ENCODE measurements around the gene OOSP1. TPM values are rescaled to one million over a fixed set of nuclear protein-coding genes. Genes with fewer than 3 reads are reported as not detected.

The OOSP1 gene
- total RNA-seq, 1 donor from 2014 or later, result not detected

DNA sequence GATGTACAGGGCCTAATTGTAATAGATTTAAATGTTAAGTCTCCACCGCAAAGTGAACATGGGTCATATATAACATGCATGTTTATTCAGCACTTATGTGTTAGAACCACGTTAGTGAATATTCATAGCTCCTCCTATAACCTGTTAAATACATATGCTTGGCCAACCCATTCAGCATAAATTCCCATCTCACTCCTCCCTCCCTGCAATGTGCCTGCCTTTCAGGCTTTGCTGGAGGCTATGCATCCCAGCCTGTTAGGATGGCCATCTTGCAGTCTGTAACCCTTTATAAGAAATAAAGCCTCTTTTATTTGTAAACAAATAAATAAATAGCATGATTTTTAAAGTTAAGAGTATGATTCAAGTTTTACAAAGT, 23.9 kb downstream of the OOSP1 start:
- H3K27ac Mint-ChIP-seq, result no peak overlapping the region
- H3K9me3 Mint-ChIP-seq, result no peaks in the 10 kb centered on the region
- TF ChIP-seq, protein P1, sequence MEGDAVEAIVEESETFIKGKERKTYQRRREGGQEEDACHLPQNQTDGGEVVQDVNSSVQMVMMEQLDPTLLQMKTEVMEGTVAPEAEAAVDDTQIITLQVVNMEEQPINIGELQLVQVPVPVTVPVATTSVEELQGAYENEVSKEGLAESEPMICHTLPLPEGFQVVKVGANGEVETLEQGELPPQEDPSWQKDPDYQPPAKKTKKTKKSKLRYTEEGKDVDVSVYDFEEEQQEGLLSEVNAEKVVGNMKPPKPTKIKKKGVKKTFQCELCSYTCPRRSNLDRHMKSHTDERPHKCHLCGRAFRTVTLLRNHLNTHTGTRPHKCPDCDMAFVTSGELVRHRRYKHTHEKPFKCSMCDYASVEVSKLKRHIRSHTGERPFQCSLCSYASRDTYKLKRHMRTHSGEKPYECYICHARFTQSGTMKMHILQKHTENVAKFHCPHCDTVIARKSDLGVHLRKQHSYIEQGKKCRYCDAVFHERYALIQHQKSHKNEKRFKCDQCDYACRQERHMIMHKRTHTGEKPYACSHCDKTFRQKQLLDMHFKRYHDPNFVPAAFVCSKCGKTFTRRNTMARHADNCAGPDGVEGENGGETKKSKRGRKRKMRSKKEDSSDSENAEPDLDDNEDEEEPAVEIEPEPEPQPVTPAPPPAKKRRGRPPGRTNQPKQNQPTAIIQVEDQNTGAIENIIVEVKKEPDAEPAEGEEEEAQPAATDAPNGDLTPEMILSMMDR (IDR thresholded peaks at IDR 0.05; ENCODE audit: unreplicated experiment), result no peak
- H3K4me3 Mint-ChIP-seq, result no peak overlapping the region
- peaks cover 2% of the 10 kb centered on the region for H3K4me1 Mint-ChIP-seq
- H3K27me3 Mint-ChIP-seq (ENCODE audit: low read depth), result peaks cover 6% of the 10 kb centered on the region
- no peaks in the 10 kb centered on the region for H3K36me3 Mint-ChIP-seq
- no peak for DNase-seq (ENCODE audit: low spot score in 2 of 2, unreplicated experiment in 2 of 2)

DNA sequence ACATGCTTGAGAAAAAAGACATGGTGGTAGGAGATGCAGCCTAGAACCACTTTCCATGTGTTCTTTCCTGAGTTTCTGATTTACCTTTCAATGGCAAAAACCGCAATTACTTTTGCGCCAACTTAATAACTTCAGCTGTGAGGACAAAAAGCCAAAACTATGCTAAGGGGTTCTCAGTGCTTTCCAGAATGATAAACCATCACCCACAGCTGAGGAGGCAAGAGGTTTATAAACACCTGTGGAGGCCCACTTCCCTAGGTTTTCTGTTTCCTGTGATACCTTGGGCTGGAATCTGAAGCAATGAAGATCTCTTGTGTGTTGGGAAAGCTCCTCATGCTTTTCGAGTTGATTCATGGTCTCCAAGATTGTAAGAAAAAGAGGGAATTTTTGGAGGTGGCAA, 25.5 kb downstream of the OOSP1 start, which contains the start of gene OOSP4A:
Gene OOSP4A (plus strand): TSS at position 301 of the 400 bp plus-strand sequence. CDS start 0 bp downstream, at position 301.
- no peaks in the 10 kb centered on the region for H3K4me1 Mint-ChIP-seq
- H3K27ac Mint-ChIP-seq, result no peak within 1 kb of the TSS
- no peak within 1 kb of the TSS for H3K4me3 Mint-ChIP-seq
- H3K27me3 Mint-ChIP-seq (ENCODE audit: low read depth), result peaks cover 5% of the 10 kb centered on the region
- H3K9me3 Mint-ChIP-seq, result no peaks in the 10 kb centered on the region
- no peak for DNase-seq (ENCODE audit: low spot score in 2 of 2, unreplicated experiment in 2 of 2)
- TF ChIP-seq, protein P1 (IDR thresholded peaks at IDR 0.05; ENCODE audit: unreplicated experiment), result no peak
- H3K36me3 Mint-ChIP-seq, result no peaks in the 10 kb centered on the region

DNA sequence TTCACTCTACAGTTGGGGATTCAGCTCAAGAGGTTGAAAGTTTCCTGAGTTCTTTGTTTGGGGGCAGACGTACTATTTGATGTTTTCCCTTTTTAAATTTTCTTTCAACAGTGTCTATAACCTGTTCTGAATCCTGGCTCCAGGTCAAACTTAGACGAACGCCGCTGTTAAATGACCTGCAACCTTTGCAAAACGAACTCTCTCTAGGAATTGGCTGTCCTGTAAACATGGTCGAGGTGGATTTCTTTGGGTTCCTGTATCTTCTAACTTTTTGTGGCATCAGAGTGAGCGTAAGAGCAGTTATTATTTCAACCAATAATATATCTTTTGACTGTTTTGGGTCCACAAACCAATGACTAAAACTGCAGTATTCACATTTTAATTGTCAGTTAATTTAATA, 27.2 kb downstream of the OOSP1 start:
- Mint-ChIP-seq H3K36me3 (no peaks in the 10 kb centered on the region), H3K27ac (no peak overlapping the region), H3K9me3 (no peaks in the 10 kb centered on the region), H3K4me1 (no peaks in the 10 kb centered on the region), H3K4me3 (no peak overlapping the region), H3K27me3 (ENCODE audit: low read depth) (peaks cover 5% of the 10 kb centered on the region)
- no peak for DNase-seq (ENCODE audit: low spot score in 2 of 2, unreplicated experiment in 2 of 2)
- TF ChIP-seq, protein P1 (IDR thresholded peaks at IDR 0.05; ENCODE audit: unreplicated experiment), result no peak

DNA sequence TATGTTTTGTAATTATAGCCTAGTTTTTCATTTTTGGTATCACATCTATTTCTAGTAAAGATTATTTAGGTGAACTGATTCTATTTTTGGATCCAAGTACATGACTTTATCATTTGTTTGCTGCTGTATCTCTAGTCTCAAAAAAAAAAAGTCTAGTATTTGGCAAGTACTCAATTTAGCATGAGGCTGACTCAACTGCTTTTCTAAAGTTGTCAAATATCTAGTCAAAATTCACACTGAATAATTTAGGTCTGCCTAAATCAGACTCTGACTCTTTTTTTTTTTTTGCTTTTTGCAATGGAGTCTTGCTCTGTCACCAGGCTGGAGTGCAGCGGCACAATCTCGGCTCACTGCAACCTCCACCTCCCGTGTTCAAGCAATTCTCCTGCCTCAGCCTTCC, 28.0 kb downstream of the OOSP1 start:
- no peak overlapping the region for H3K27ac Mint-ChIP-seq
- H3K27me3 Mint-ChIP-seq (ENCODE audit: low read depth), result peaks cover 5% of the 10 kb centered on the region

DNA sequence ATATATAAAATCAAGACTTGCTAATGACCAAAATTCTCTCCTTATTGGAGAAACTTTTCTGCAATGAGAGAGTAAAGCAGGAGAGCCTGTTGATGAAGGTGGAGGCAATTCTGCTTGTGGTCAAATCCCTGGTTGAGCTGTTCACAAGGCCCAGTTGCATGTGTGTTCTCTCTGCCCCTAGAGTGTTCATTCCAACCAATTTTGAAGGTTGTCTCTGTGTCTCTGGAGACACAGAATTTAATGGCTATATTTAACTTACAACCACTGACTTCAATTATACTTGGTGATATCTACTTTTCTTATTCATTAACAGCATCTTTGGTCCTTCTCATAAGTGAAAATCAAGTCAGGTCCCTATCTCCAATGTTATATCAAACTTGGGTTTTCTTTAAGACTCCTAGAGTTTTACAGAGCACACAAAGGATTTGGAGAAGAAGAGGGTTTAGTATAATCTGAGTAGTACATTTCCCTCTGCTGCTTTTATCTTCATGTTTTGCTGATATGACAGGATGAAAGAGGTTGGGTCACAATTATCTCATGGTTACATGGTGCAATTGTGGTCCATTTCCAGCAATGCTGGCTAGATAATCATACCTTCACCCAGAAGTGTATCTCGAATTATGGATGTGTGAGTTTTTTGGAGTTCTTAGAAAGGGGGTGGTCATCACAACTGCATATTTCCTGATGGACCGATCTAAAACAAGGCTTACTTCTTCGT, 29.6 kb downstream of the OOSP1 start:
- TF ChIP-seq, protein P1 (IDR thresholded peaks at IDR 0.05; ENCODE audit: unreplicated experiment), result no peak
- no peak for DNase-seq (ENCODE audit: low spot score in 2 of 2, unreplicated experiment in 2 of 2)
- Mint-ChIP-seq H3K27me3 (ENCODE audit: low read depth) (peaks cover 5% of the 10 kb centered on the region), H3K9me3 (no peaks in the 10 kb centered on the region), H3K4me1 (no peaks in the 10 kb centered on the region), H3K36me3 (no peaks in the 10 kb centered on the region), H3K27ac (no peak overlapping the region), H3K4me3 (no peak overlapping the region)

More for the DNA sequence above, 28.0 kb downstream of the OOSP1 start:
- Mint-ChIP-seq H3K4me1 (no peaks in the 10 kb centered on the region), H3K4me3 (no peak overlapping the region), H3K9me3 (no peaks in the 10 kb centered on the region), H3K36me3 (no peaks in the 10 kb centered on the region)
- DNase-seq (ENCODE audit: low spot score in 2 of 2, unreplicated experiment in 2 of 2), result no peak
- TF ChIP-seq, protein P1 (IDR thresholded peaks at IDR 0.05; ENCODE audit: unreplicated experiment), result no peak

Data from mesothelial cell of epicardium (in vitro differentiated cells).